Neural cell (in vitro differentiated cells): Measurements from ENCODE around the gene SLC12A8. TPM values are rescaled to one million over a fixed set of nuclear protein-coding genes. Genes with fewer than 3 reads are reported as not detected.

Experiments
- H2AFZ ChIP-seq: fragments of 200-600, 300-800 bp; sonication (generic), shearing (Covaris generic); 2 replicates; pipeline ENCODE4 v1.6.0; 2014; ENCODE audit warnings: low read depth, mild to moderate bottlenecking, antibody characterized with exemption, low read length, moderate library complexity
- H3F3A ChIP-seq: fragments of 200-600 bp; shearing (Covaris generic); 2 replicates; pipeline ENCODE4 v1.6.1; 2016; ENCODE audit warnings: mild to moderate bottlenecking, moderate library complexity, mixed read lengths, antibody characterized with exemption, low read length; ENCODE audit not compliant: insufficient read depth, poor library complexity, severe bottlenecking
- H3K27ac ChIP-seq: fragments of 200-600, 300-800 bp; sonication (generic), shearing (Covaris generic); 2 replicates; pipeline ENCODE4 v1.5.1; 2014; ENCODE audit warnings: mild to moderate bottlenecking, low read length, moderate library complexity
- H3K27me3 ChIP-seq: fragments of 300-800, 200-600 bp; sonication (generic), shearing (Covaris generic); 2 replicates; pipeline ENCODE4 v1.6.0; 2014; ENCODE audit warnings: mild to moderate bottlenecking, low read depth, low read length, moderate library complexity; ENCODE audit not compliant: insufficient read depth
- H3K36me3 ChIP-seq: fragments of 300-800, 200-600 bp; sonication (generic), shearing (Covaris generic); 2 replicates; pipeline ENCODE4 v1.5.1; 2014; ENCODE audit warnings: mild to moderate bottlenecking, antibody characterized with exemption, low read length, moderate library complexity; ENCODE audit not compliant: insufficient read depth
- H3K4me2 ChIP-seq: fragments of 300-800, 200-600 bp; sonication (generic), shearing (Covaris generic); 2 replicates; pipeline ENCODE4 v1.6.0; 2014; ENCODE audit warnings: mild to moderate bottlenecking, low read length
- H3K4me3 ChIP-seq: fragments of 300-800, 200-600 bp; sonication (generic), shearing (Covaris generic); 2 replicates; pipeline ENCODE4 v1.5.1; 2014; ENCODE audit warnings: mild to moderate bottlenecking, low read length, moderate library complexity
- H3K79me2 ChIP-seq: fragments of 200-600 bp; shearing (Covaris generic); replicated peaks from 2 replicates; pipeline ENCODE4 v1.6.0; 2014; ENCODE audit warnings: mild to moderate bottlenecking, low read length, moderate library complexity; ENCODE audit not compliant: insufficient read depth
- H3K9ac ChIP-seq: fragments of 300-800, 200-600 bp; sonication (generic), shearing (Covaris generic); 2 replicates; pipeline ENCODE4 v1.6.1; 2016; ENCODE audit warnings: mild to moderate bottlenecking, low read length, mixed read lengths
- H3K9me2 ChIP-seq: fragments of 200-600 bp; shearing (Covaris generic); 2 replicates; pipeline ENCODE4 v1.6.1; 2016; ENCODE audit warnings: mild to moderate bottlenecking, low read length, mixed read lengths; ENCODE audit not compliant: insufficient read depth
- H3K9me3 ChIP-seq: fragments of 200-600, 300-800 bp; sonication (generic), shearing (Covaris generic); 2 replicates; pipeline ENCODE4 v1.6.1; 2016; ENCODE audit warnings: mild to moderate bottlenecking, mixed run types, low read length, moderate library complexity, mixed read lengths
- H4K20me1 ChIP-seq: fragments of 200-600 bp; shearing (Covaris generic); 2 replicates; pipeline ENCODE4 v1.6.1; 2016; ENCODE audit warnings: mild to moderate bottlenecking, mixed run types; ENCODE audit not compliant: insufficient read depth
- CTCF ChIP-seq: fragments of 450-650 bp; IDR thresholded peaks from 2 replicates; pipeline ENCODE4 v1.5.1; 2014; ENCODE audit warnings: antibody characterized with exemption, mild to moderate bottlenecking, moderate library complexity; ENCODE audit not compliant: poor library complexity, severe bottlenecking
- EP300 ChIP-seq: fragments of 450-650 bp; conservative IDR thresholded peaks from 2 replicates; pipeline ENCODE4 v1.6.1; 2014; ENCODE audit warnings: antibody characterized with exemption, mild to moderate bottlenecking, moderate library complexity; ENCODE audit not compliant: poor library complexity, severe bottlenecking
- EZH2 ChIP-seq: fragments of 200-600, 300-800 bp; shearing (Covaris generic), sonication (generic); IDR thresholded peaks from 2 replicates; pipeline ENCODE4 v1.6.1; 2014; ENCODE audit warnings: antibody characterized with exemption, low read length, borderline replicate concordance, mild to moderate bottlenecking; ENCODE audit not compliant: insufficient read depth, poor library complexity, severe bottlenecking
- MXI1 ChIP-seq: fragments of 450-650 bp; conservative IDR thresholded peaks from 2 replicates; pipeline ENCODE4 v1.6.1; 2014; ENCODE audit warnings: antibody characterized with exemption, mild to moderate bottlenecking; ENCODE audit not compliant: poor library complexity, severe bottlenecking
- POLR2AphosphoS5 ChIP-seq: IDR thresholded peaks from 2 replicates; pipeline ENCODE4 v1.6.1; 2012
- RAD21 ChIP-seq: fragments of 450-650 bp; conservative IDR thresholded peaks from 2 replicates; pipeline ENCODE4 v1.6.1; 2014; ENCODE audit warnings: antibody characterized with exemption, mild to moderate bottlenecking, moderate library complexity
- REST ChIP-seq: IDR thresholded peaks from 2 replicates; pipeline ENCODE4 v1.6.1; 2012; ENCODE audit warnings: borderline replicate concordance
- SMC3 ChIP-seq: fragments of 450-650 bp; conservative IDR thresholded peaks from 2 replicates; pipeline ENCODE4 v1.6.1; 2014; ENCODE audit warnings: antibody characterized with exemption, mild to moderate bottlenecking, moderate library complexity; ENCODE audit not compliant: poor library complexity
- TAF1 ChIP-seq: IDR thresholded peaks from 2 replicates; pipeline ENCODE4 v1.6.1; 2012; ENCODE audit warnings: low read depth
- polyA plus RNA-seq: library from polyadenylated mRNA; depleted of rRNA; stranded (reverse); fragments of >200 nt; gene quantifications from 2 replicates; pipeline ENCODE4 v1.2.3, GENCODE V29; 2014

SLC12A8 gene
- polyA plus RNA-seq, 1 donor from 2014 or later, result 4.6 TPM

GRCh38 chr3:125154800-125155269 lies 57.7 kb downstream of the SLC12A8 start:
- Histone ChIP-seq H3K4me2 (no peak overlapping the region), H3K27me3 (no peaks in the 10 kb centered on the region), H4K20me1 (no peaks in the 10 kb centered on the region), H3K27ac (no peak overlapping the region), H3K4me3 (no peak overlapping the region), H2AFZ (no peak overlapping the region), H3K36me3 (no peaks in the 10 kb centered on the region), H3K9me2 (no peaks in the 10 kb centered on the region), H3F3A (no peaks in the 10 kb centered on the region), H3K9me3 (no peaks in the 10 kb centered on the region), H3K9ac (no peak overlapping the region), H3K79me2 (no peaks in the 10 kb centered on the region)
- no peak for TF ChIP-seq CTCF

DNA sequence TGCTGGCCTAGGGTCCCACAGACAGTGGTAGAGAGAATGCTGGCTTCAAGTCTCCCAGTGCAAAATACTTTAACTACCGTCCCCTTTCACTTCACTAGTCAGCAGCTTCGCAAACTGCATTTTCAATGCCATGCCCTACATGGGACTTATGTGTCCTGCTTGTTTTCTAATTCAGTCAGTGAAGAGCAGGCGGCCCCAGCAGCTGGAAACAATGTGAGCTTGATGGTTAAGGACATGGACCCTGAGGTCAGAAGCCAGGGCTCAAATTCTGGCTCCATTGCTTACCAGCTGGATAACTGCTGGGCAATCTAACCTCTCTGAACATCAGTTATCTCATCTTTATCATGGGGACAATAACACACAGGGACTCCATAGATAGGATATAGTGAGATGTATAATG lies 58.4 kb downstream of the SLC12A8 start:
- Histone ChIP-seq H4K20me1 (no peaks in the 10 kb centered on the region), H3F3A (no peaks in the 10 kb centered on the region), H3K9me2 (no peaks in the 10 kb centered on the region), H3K79me2 (no peaks in the 10 kb centered on the region), H3K36me3 (no peaks in the 10 kb centered on the region), H3K4me2 (no peak overlapping the region), H3K9ac (no peak overlapping the region), H3K27me3 (no peaks in the 10 kb centered on the region), H3K4me3 (no peak overlapping the region), H3K9me3 (no peaks in the 10 kb centered on the region), H2AFZ (no peak overlapping the region), H3K27ac (no peak overlapping the region)
- no peak for TF ChIP-seq REST
- TF ChIP-seq POLR2AphosphoS5, result no peak
- TF ChIP-seq SMC3, result no peak
- no peak for TF ChIP-seq EP300
- TF ChIP-seq MXI1, result no peak
- no peak for TF ChIP-seq CTCF
- TF ChIP-seq EZH2, result no peak
- TF ChIP-seq RAD21, result no peak
- TF ChIP-seq TAF1, result no peak
